H9 (cell line): ENCODE results near the gene DLST. TPM values are rescaled to one million over a fixed set of nuclear protein-coding genes. Genes with fewer than 3 reads are reported as not detected.

Experiments
- DNase-seq: peaks from one replicate; pipeline ENCODE4 v3.0.0-alpha.2; 2017
- H2AFZ ChIP-seq: one replicate; pipeline ENCODE4 v1.6.1; 2013; ENCODE audit warnings: mild to moderate bottlenecking, low read length, control low read depth, moderate library complexity
- H2AK5ac ChIP-seq: 2 replicates; pipeline ENCODE4 v1.6.1; 2013; ENCODE audit warnings: low read length, control low read depth, mixed read lengths; ENCODE audit not compliant: insufficient read length
- H2BK120ac ChIP-seq: one replicate; pipeline ENCODE4 v1.6.1; 2013; ENCODE audit warnings: low read depth, mild to moderate bottlenecking, low read length, control low read depth, inconsistent platforms; ENCODE audit not compliant: poor library complexity, severe bottlenecking
- H2BK12ac ChIP-seq: 2 replicates; pipeline ENCODE4 v1.6.1; 2013; ENCODE audit warnings: low read length, control low read depth, mixed read lengths, low read depth; ENCODE audit not compliant: insufficient read length
- H2BK15ac ChIP-seq: 2 replicates; pipeline ENCODE4 v1.6.1; 2013; ENCODE audit warnings: low read depth, low read length, control low read depth
- H2BK20ac ChIP-seq: one replicate; pipeline ENCODE4 v1.6.1; 2013; ENCODE audit warnings: low read depth, mild to moderate bottlenecking, low read length, control low read depth, inconsistent platforms; ENCODE audit not compliant: poor library complexity, severe bottlenecking
- H2BK5ac ChIP-seq: 2 replicates; pipeline ENCODE4 v1.6.1; 2013; ENCODE audit warnings: low read length, control low read depth, mixed read lengths; ENCODE audit not compliant: insufficient read length
- H3K14ac ChIP-seq: 2 replicates; pipeline ENCODE4 v1.6.1; 2013; ENCODE audit warnings: low read length, control low read depth; ENCODE audit not compliant: insufficient read depth
- H3K18ac ChIP-seq: 2 replicates; pipeline ENCODE4 v1.6.1; 2013; ENCODE audit warnings: low read depth, mild to moderate bottlenecking, mixed read lengths, low read length, control low read depth; ENCODE audit not compliant: insufficient read length
- H3K23ac ChIP-seq: 2 replicates; pipeline ENCODE4 v1.6.1; 2013; ENCODE audit warnings: low read length, control low read depth, mixed read lengths, low read depth; ENCODE audit not compliant: insufficient read length
- H3K23me2 ChIP-seq: 2 replicates; pipeline ENCODE4 v1.6.1; 2013; ENCODE audit warnings: low read depth, mild to moderate bottlenecking, mixed read lengths, low read length, control low read depth; ENCODE audit not compliant: insufficient read length, poor library complexity, severe bottlenecking
- H3K27ac ChIP-seq: 2 replicates; pipeline ENCODE4 v1.5.1; 2013; ENCODE audit warnings: low read length, control low read depth, mixed read lengths, low read depth; ENCODE audit not compliant: insufficient read length
- H3K27me3 ChIP-seq: 2 replicates; pipeline ENCODE4 v1.6.1; 2013; ENCODE audit warnings: low read length, control low read depth, inconsistent platforms; ENCODE audit not compliant: insufficient read depth
- H3K4ac ChIP-seq: 2 replicates; pipeline ENCODE4 v1.6.1; 2013; ENCODE audit warnings: low read depth, mild to moderate bottlenecking, control low read depth, inconsistent platforms, low read length, moderate library complexity
- H3K4me1 ChIP-seq: 2 replicates; pipeline ENCODE4 v1.6.1; 2013; ENCODE audit warnings: low read length, control low read depth, inconsistent platforms; ENCODE audit not compliant: insufficient read depth
- H3K4me2 ChIP-seq: 2 replicates; pipeline ENCODE4 v1.6.1; 2013; ENCODE audit warnings: low read length, control low read depth, mixed read lengths; ENCODE audit not compliant: insufficient read length, insufficient read depth
- H3K56ac ChIP-seq: 2 replicates; pipeline ENCODE4 v1.6.1; 2013; ENCODE audit warnings: low read depth, mild to moderate bottlenecking, mixed read lengths, low read length, control low read depth; ENCODE audit not compliant: insufficient read length
- H3K79me1 ChIP-seq: 2 replicates; pipeline ENCODE4 v1.6.1; 2013; ENCODE audit warnings: low read depth, mild to moderate bottlenecking, moderate library complexity, low read length, control low read depth, inconsistent platforms; ENCODE audit not compliant: insufficient read depth, poor library complexity, severe bottlenecking
- H3K79me2 ChIP-seq: 2 replicates; pipeline ENCODE4 v1.6.1; 2013; ENCODE audit warnings: low read length, control low read depth, inconsistent platforms; ENCODE audit not compliant: insufficient read depth
- H3K9ac ChIP-seq: 2 replicates; pipeline ENCODE4 v1.6.1; 2013; ENCODE audit warnings: low read length, control low read depth, mixed read lengths; ENCODE audit not compliant: insufficient read length; ENCODE audit errors: extremely low read depth
- H3K9me3 ChIP-seq: one replicate; pipeline ENCODE4 v1.6.1; 2013; ENCODE audit warnings: low read depth, low read length, inconsistent platforms; ENCODE audit not compliant: control insufficient read depth
- H3T11ph ChIP-seq: one replicate; pipeline ENCODE4 v1.6.1; 2013; ENCODE audit warnings: mild to moderate bottlenecking, low read length, control low read depth, inconsistent platforms
- H4K20me1 ChIP-seq: one replicate; pipeline ENCODE4 v1.6.1; 2013; ENCODE audit not compliant: control insufficient read depth, insufficient read length, insufficient read depth
- H4K5ac ChIP-seq: 2 replicates; pipeline ENCODE4 v1.6.1; 2013; ENCODE audit warnings: low read depth, mild to moderate bottlenecking, mixed read lengths, low read length, control low read depth; ENCODE audit not compliant: insufficient read length
- H4K8ac ChIP-seq: replicated peaks from 2 replicates; pipeline ENCODE4 v1.6.1; 2013; ENCODE audit warnings: low read length, control low read depth, mixed read lengths, low read depth; ENCODE audit not compliant: insufficient read length
- H4K91ac ChIP-seq: 2 replicates; pipeline ENCODE4 v1.6.1; 2013; ENCODE audit warnings: low read depth, mild to moderate bottlenecking, moderate library complexity, mixed read lengths, low read length, control low read depth; ENCODE audit not compliant: insufficient read length
- H3K27ac Mint-ChIP-seq, 3 experiments: 2 replicates in 2 of 3; 3 replicates in 1 of 3; pipeline ENCODE4 v1.8.0; 2020 to 2021; ENCODE audit warnings: mixed read lengths in 3 of 3, mild to moderate bottlenecking in 1 of 3, moderate library complexity in 1 of 3
- H3K27me3 Mint-ChIP-seq: 2 replicates; pipeline ENCODE4 v1.8.0; 2021; ENCODE audit warnings: low read depth, mild to moderate bottlenecking, moderate library complexity, mixed read lengths
- H3K36me3 Mint-ChIP-seq, 3 experiments: 2 replicates in 2 of 3; 3 replicates in 1 of 3; pipeline ENCODE4 v1.8.0; 2020 to 2021; ENCODE audit warnings: low read depth in 3 of 3, mixed read lengths in 3 of 3; ENCODE audit not compliant: insufficient read depth in 1 of 3
- H3K4me1 Mint-ChIP-seq, 2 experiments: 2 replicates each; pipeline ENCODE4 v1.8.0; 2020; ENCODE audit warnings: mixed read lengths in 2 of 2
- H3K4me3 Mint-ChIP-seq, 2 experiments: 2 replicates in 1 of 2; 3 replicates in 1 of 2; pipeline ENCODE4 v1.8.0; 2020 to 2021; ENCODE audit warnings: mild to moderate bottlenecking in 2 of 2, mixed read lengths in 2 of 2, moderate library complexity in 1 of 2
- H3K9me3 Mint-ChIP-seq, 2 experiments: 2 replicates in 1 of 2; 3 replicates in 1 of 2; pipeline ENCODE4 v1.8.0; 2020; ENCODE audit warnings: mild to moderate bottlenecking in 2 of 2, mixed read lengths in 2 of 2, moderate library complexity in 1 of 2
- CTCF ChIP-seq: fragments of 200-600 bp; sonication (generic); conservative IDR thresholded peaks from 3 replicates; pipeline ENCODE4 v1.8.0; 2021; ENCODE audit warnings: antibody characterized with exemption, mild to moderate bottlenecking
- WGBS: extraction: QIAGEN DNeasy Blood & Tissue Kit; methylation state at CpG from one replicate; pipeline ENCODE4 v1.1.7; 2013; ENCODE audit warnings: missing lambda C conversion rate, low lambda C conversion rate, mixed read lengths; ENCODE audit not compliant: insufficient read length; ENCODE audit errors: extremely low coverage; 5-methylcytosine and 5-hydroxymethylcytosine counted together
- total RNA-seq: library from RNA; stranded (reverse); gene quantifications from 2 replicates; pipeline ENCODE4 v1.2.1, GENCODE V29; 2021

Gene DLST
- total RNA-seq, 1 experiment from 2014 or later = 116 TPM

GRCh38 chr14:74934041-74934440 is 52.3 kb downstream of the DLST start:
- peaks cover 2% of the 10 kb centered on the region; the same call in 1 of the 2 replicates for H3K27me3 Mint-ChIP-seq
- H3K23me2 ChIP-seq = peaks cover 2% of the 10 kb centered on the region
- no peak overlapping the region for H3K56ac ChIP-seq
- H3K27ac ChIP-seq = no peak overlapping the region
- H3K27me3 ChIP-seq = no peaks in the 10 kb centered on the region
- no peak overlapping the region for H3K23ac ChIP-seq
- H2AFZ ChIP-seq = no peak overlapping the region
- TF ChIP-seq CTCF = no peak
- H3K9ac ChIP-seq = no peak overlapping the region
- H2AK5ac ChIP-seq = no peak overlapping the region
- H2BK15ac ChIP-seq = no peak overlapping the region
- no peaks in the 10 kb centered on the region for H3K36me3 Mint-ChIP-seq
- H4K8ac ChIP-seq = no peak overlapping the region
- H3K18ac ChIP-seq = no peak overlapping the region
- H2BK12ac ChIP-seq = no peak overlapping the region
- H3K4me3 Mint-ChIP-seq = no peak overlapping the region
- H3K4ac ChIP-seq = no peak overlapping the region
- 0 out of 4 replicates have a peak, but pooled peaks cover 0 to 2% of the 10 kb centered on the region in 2 experiments for H3K4me1 Mint-ChIP-seq
- H3K9me3 ChIP-seq = no peaks in the 10 kb centered on the region
- no peak overlapping the region for H4K5ac ChIP-seq
- H3K14ac ChIP-seq = no peak overlapping the region
- no peak overlapping the region for H2BK20ac ChIP-seq
- H3K27ac Mint-ChIP-seq = no peak overlapping the region
- H3K79me2 ChIP-seq = no peaks in the 10 kb centered on the region
- H4K20me1 ChIP-seq = no peaks in the 10 kb centered on the region
- H3K9me3 Mint-ChIP-seq = no peaks in the 10 kb centered on the region
- no peak overlapping the region for H4K91ac ChIP-seq
- no peak overlapping the region for H2BK120ac ChIP-seq
- H3K4me2 ChIP-seq = no peak overlapping the region
- H3K4me1 ChIP-seq = no peaks in the 10 kb centered on the region
- H3K79me1 ChIP-seq = no peaks in the 10 kb centered on the region
- H3T11ph ChIP-seq = no peak overlapping the region
- H2BK5ac ChIP-seq = no peak overlapping the region
- WGBS = no CpG with 5 or more reads among the region's 4 CpGs
- DNase-seq = no peak
